HG02938 (cell line): ENCODE data around the gene ADRM1.

ENCODE experiments used
- ATAC-seq: cut with Tn5 transposase; IDR thresholded peaks from one replicate; pipeline ENCODE4 v1.9.1; 2021; ENCODE audit warnings: mild to moderate bottlenecking, moderate library complexity; ENCODE audit not compliant: unreplicated experiment

Gene ADRM1

DNA sequence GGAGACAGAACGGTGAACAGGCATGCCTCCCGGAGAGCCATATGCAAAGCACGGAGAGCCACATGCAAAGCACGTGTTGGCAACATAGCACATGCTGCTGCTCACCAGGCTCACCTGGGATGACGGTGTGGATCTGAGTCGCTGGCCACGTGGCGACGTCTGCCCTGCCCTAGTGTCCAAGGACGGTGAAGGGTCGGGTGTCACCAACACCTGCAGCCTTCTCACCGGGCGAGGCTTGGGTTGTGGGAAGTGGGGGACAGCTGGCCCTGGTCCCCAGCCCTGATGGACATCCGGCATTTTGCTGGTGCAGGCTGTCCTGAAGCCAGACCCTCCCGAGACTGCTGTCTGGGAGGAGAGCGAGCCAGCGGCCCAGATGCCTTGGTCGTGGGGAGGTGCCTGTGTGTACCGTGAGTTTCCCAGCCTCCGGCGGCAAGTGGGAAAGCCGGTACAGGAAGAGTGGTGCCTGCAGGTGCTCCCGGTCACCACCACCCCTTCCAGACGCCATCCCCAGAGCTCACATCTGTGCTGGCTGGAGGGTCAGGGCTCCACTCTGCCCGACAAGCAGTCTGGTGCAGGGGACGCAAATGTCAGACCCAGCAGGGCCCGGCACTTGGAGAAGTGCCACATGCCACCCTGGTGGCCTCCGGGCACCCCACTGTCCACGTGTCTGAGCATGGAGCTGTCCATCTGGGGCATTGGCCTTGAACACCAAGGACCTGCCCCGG lies 5.9 kb upstream of the ADRM1 start:
- no peak for ATAC-seq

DNA sequence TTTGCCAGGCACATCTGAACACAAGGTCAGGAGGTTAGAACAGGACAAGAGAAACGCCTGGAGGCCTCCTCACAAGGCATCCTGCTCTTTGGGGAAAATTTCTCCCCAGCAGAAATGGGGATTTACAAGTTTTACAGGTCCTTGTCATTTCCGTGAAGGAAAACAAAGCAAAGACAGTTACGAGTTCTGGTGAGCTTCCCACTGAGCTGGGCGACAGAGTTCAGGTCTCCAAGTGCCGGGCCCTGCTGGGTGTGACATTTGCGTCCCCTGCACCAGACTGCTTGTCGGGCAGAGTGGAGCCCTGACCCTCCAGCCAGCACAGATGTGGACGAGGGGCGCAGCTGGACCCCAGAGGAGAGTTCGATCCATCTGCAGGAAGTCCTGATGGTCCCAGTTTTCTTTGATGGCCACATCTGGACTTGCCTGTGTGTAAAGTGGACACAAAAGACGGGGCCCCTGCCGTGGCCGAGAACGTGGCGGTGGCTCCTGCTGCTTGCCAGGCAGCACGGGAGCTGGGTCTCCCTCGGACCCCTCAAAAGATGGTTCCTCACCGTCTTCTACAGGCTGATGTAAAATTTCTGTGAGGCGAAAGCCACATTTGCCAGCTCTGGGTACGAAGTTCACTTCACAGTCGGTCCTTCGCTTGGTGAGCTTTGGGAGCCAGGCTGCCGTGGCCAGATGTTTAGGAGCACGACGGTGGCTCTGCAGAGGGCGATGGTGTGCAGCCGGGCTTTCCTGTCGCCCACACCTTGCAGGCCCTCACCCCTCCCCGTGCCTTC lies 5.2 kb upstream of the ADRM1 start:
- ATAC-seq: no peak

DNA sequence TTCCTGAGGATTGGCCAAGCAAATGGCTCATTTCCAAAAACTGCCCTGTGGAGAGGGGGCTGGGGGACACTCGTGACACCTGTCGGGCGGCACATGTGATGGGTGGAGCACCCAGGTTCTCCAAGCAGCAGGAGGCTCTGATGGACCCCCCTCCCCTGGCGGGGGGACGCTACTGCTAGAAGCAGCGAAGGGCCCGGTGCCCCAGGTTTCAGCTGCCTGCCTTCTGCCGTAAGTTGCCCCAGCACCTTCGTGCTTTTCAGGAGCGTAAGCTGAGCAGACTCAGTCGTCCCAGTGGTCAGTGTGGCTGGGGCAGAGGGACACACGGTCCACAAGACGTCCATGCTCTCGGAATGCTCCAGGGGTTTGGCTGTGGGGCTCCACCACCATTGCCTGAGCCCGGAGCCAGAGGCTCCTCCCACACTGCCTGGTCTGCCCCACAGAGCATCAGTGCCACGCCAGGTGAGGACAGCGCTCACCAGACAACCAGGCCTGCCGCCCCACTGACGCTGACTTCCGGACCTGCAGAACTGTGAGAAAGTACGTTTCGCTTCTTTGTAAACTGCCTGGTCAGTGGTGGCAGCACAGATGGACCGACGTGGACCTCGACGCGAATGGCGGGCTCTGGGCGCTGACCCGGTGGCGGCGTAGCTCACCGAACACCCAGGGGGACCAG lies 4.1 kb upstream of the ADRM1 start:
- no peak for ATAC-seq

DNA sequence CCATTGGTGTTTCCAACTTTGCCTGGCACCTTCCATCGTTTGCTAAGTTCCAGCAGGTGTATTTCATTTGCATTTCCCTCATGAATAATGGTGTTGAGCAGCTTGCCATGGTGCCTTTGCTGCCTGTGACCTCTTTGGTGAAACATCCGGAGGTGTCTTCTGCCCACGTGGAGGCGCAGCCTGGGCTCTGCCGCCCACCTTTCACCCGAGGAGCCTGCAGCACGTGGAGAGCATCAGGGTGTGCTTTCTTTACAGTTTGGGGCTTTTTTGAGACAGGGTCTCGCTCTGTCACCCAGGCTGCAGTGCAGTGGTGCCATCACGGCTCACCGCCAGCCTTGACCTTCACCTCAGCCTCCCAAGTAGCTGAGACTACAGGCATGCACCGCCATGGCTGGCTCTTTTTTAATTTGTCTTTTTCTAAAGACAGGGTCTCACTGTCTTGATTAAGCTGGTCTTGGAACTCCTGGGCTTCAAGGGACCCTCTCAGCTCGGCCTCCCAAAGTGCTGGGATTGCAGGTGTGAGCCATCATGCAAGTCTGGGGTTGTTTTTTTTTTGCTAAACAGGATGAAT lies 3.0 kb upstream of the ADRM1 start:
- no peak for ATAC-seq

DNA sequence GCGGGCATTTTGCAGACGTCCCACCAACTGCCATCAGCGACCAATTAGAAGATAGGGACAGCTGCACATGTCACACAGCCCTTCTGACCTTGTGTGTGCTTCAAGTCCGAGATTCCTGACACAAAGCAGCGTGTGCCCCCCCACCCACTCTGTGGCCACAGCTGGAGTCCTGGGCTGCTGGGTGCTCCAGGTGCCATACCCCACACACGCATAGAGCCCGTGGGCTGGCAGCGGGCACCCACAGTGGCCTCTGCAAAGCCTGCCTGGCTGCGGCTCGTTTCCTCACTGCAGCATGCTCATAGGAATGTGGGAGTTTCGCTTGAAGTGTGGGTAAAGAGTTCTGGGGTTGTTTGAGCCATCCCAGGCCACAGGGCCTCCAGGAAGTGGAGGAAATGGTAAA lies 2.5 kb upstream of the ADRM1 start:
- no peak for ATAC-seq

DNA sequence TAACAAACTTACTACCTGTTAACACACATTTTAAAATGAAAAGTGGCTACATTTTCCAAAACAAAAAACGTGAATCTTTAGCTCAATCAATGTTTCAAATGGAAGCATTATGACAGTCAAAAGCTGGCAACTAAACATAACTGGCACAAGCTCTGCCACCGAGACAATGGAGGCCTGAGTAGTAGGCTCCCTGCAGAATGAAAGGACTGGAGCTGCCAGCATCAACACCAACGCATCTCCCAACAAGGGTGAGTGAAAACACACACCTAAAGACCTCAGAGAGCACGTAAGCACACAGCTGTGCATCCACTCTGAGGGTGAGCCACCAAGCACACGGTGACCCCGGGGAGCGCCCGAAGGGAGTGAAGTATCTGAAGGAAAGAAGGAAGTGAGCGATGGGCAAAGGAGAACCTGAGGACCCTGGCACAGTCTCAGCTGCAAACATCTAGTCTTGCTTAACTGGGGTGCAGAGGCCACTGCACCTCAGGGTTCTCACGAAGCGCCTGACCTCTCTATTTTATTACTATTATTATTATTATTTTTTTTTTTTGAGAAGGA lies 1.6 kb upstream of the ADRM1 start:
- ATAC-seq: no peak

DNA sequence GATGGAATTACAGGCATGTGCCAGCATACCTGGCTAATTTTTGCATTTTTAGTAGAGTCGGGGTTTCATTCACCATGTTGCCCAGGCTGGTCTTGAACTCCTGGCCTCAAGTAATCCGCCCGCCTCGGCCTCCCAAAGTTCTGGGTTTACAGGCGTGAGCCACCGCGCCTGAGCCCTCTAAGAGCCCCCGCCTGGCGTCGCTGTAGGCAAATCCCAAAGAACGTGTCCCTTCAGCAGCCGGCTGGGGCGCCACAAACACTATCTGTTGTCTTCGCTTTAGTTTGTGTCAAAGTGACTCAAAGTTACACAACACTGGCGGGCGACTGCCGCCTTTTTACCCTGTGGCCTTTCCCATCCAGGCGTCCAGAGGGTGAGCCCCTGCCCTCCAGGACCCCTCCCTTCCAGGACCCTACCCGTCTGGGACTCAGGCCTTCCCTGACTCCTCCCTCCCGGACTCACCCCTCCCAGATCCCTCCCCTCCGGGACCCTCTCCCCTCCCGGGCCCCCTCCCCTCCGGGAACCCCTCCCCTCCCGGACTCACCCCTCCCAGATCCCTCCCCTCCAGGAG lies 940 bp upstream of the ADRM1 start:
- ATAC-seq: peak; percentile 40

DNA sequence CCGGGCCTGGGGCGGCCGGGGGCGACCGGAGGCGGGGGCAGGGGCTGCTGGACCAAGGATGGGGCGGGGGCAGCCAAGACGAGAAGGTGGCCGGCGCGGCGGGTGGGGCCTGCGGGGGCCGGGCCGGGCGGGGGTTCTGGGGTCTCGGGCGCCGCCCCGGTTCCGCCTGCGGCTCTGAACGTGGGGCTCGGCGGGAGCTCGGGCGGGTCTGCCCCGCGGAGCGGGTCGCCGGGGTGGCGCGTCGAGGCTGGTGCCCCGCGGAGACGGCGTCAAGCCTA lies 204 bp downstream of the ADRM1 start:
- no peak for ATAC-seq

DNA sequence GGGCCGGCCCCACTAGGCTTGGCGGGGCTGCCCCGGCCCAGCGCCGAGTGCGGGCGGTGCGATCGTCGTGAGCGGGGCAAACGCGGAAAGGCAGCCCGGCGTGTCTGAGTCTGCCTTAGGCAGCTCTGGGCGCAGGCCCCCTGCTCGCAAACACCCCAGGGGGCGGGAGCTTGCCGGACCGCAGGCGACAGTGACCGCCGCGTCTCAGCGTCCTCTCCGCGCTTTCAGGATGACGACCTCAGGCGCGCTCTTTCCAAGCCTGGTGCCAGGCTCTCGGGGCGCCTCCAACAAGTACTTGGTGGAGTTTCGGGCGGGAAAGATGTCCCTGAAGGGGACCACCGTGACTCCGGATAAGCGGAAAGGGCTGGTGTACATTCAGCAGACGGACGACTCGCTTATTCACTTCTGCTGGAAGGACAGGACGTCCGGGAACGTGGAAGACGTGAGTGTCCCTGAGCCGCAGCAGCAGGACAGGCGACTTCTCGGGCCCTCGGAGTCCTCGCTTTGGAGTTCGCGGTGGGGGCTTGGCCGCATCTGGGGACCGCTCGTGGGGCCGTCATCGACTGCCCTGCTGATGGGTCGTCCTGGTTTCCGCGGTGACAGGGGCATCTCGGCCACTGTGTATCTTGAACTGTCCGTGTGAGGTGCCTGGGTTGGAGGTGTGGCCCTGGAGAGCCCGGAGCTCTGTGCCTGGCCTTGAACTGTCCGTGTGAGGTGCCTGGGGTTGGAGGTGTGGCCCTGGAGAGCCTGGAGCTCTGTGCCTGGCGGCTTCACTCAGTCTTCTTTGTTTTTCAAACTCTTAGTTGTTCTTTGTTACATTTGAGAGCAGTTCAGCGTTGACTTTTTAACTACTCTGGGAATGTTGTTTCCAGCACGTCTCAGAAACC lies 786 bp downstream of the ADRM1 start:
- no peak for ATAC-seq

DNA sequence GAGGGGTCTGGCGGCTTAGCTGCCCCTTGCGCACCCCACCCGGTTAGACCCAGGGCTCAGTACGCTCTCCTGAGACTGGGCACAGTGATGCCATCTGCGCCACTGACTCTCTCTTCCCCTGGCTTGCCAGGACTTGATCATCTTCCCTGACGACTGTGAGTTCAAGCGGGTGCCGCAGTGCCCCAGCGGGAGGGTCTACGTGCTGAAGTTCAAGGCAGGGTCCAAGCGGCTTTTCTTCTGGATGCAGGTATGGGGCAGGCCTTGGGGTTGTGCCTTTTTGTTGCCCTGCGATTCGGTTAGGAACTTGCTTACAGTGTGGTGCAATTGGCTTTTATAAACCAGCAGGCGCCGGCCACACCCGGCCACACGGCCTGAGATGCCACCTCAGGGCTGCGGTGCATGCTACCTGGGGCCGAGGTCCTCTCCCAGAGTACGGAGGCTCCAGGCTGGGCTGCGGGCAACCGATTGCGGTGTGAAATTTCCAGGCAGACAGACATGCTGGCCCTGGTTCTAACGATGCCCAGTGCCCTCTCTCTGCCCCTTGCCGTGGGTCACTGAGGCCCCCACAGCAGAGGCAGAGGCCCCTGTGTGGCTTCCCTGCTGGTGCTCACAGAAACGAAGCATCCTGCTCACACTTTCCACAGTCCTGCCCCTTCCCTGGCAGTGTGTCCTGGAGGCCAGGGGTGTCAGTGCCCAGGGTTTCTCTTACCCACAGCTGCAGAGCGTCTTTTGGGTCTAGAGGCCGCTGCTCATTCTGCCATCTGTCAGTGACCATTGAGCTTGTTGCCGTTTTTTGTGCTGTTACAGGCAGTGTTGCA lies 1.7 kb downstream of the ADRM1 start:
- no peak for ATAC-seq

DNA sequence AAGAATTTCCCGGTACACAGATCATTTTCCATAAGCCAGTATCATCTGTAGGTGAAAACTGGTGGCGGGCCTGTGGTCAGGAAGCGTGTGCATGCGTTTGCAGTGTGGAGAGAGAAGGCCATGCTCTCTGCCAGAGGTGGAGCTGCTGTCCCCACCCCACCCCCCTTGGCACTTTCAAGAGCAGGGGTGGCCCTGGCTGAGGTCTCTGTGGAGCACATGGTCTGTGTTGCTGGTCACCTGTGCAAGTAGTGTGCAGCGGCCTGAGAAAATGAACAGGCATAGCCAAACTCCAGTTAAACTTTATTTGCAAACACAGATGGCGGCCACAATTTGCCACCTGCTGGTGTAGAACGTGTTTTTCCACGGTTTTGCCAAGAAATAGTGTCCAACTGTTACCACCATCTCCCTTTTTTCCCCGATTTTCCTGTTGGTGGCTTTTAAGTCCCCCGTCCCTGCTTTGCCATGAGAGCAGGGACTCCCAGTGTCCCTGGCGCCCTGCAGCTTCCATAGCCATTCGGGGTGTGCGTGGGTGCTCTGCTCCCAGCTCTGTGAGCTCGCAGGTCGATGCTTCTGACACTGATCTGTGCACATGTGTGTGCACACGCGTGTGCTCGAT lies 2.5 kb downstream of the ADRM1 start:
- ATAC-seq: no peak

DNA sequence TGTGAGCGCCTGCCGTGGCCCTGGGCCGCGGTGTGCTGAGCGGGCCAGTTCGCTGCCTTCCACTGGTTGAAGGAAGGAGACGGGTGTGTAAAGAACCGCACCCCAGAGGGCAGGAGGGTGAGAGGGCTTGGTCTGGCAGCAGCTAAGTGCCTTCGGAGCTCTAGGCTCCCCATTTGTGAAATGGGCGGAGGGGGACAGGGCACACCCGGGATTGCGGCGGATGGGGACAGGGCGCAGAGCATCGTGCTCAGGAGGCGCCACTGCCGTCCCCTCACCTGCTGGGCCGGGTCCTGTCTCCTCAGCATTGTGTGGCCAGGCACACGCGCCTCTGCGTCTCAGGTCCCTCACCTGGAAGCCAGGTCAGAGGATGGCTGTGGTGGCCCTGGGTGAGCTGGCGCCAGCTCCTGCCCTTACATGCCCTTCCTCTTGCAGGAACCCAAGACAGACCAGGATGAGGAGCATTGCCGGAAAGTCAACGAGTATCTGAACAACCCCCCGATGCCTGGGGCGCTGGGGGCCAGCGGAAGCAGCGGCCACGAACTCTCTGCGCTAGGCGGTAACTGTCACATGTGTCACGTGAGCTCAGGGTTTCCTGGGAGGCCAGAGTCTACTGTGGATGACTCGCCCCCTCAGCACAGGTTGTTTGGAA lies 3.1 kb downstream of the ADRM1 start:
- no peak for ATAC-seq

DNA sequence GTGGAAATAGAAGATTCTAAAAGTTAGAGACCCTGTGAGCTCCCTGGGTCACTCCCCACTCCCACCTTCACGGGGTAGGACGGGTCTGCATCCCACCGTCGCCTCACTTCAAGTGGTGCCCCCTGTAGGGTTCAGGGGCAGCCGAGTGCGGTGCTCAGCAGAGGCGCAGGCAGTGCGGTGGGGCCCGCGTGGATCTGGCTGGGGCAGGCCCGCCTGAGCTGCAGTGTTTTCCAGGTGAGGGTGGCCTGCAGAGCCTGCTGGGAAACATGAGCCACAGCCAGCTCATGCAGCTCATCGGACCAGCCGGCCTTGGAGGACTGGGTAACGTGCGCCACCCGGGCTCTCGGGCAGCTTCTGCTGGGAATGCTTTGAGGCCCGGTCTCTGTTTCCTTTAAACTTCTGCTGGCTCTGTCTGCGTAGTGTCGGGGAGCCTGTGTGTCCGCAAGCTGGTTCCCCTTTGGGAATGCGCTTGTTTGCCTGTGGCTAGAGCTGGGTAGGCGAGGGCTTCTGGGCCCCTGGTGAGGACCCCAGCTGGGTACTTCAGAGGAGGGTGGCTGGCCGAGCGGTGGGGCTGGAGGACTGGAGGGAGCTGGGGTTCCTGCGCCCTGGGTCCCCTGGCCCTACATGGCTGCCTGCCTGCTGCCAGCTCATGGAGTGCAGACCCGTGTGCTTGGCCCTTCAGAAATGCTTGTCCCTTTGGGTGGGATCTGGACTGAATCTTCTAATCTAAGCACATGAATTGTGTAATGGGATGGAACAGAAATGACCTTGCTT lies 3.8 kb downstream of the ADRM1 start:
- ATAC-seq: no peak

DNA sequence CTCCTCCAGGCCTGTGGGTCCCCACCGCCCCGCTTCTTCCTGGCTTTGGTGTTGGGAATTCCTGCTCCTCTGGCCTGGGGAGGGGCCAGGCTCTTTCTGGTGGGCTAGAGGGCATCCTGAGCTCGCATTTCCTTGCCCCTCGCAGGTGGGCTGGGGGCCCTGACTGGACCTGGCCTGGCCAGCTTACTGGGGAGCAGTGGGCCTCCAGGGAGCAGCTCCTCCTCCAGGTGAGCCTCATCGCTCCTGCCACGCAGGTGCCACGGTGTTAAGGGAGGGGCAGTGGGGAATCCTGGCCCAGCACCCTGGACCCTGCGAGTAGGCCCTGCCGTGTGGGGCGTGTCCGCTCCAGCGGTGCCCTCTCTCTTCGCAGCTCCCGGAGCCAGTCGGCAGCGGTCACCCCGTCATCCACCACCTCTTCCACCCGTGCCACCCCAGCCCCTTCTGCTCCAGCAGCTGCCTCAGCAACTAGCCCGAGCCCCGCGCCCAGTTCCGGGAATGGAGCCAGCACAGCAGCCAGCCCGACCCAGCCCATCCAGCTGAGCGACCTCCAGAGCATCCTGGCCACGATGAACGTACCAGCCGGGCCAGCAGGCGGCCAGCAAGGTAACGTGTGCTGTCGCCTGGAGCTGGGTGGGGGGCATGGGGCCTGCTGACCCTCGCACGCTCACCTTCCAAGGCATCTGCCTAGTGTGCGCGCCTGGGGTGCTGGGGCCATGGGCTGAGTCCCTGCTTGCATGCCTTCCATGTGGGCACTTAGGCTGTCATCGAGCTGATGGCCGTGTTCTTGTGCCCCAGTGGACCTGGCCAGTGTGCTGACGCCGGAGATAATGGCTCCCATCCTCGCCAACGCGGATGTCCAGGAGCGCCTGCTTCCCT lies 4.7 kb downstream of the ADRM1 start:
- no peak for ATAC-seq

DNA sequence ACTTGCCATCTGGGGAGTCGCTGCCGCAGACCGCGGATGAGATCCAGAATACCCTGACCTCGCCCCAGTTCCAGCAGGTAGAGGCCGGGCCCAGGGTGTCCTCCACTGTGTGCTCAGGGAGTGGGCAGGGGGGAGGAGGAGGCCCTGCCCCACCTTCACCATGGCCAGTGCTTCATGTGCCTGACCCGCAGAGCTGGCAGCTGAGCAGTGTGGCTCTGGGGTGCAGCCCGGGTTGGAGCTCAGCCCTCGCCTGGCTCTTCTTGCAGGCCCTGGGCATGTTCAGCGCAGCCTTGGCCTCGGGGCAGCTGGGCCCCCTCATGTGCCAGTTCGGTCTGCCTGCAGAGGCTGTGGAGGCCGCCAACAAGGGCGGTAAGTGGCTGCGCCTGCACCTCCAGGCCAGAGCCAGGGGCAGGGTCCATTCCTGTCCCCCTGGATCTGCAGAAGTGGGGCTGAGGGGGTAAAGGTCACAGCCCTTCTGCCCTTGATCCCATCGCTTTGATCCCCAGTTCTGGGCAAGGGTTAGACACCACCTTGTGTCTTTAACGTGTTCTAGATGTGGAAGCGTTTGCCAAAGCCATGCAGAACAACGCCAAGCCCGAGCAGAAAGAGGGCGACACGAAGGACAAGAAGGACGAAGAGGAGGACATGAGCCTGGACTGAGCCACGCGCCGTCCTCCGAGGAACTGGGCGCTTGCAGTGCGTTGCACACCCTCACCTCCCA lies 5.5 kb downstream of the ADRM1 start:
- ATAC-seq: no peak
